ENCODE data around the gene SLC20A1.
"Not testable (repeated sequence)": the region's sequence is repeated elsewhere in the genome, so short reads cannot be mapped to it uniquely, and the experiment has no call there.

The SLC20A1 gene

DNA sequence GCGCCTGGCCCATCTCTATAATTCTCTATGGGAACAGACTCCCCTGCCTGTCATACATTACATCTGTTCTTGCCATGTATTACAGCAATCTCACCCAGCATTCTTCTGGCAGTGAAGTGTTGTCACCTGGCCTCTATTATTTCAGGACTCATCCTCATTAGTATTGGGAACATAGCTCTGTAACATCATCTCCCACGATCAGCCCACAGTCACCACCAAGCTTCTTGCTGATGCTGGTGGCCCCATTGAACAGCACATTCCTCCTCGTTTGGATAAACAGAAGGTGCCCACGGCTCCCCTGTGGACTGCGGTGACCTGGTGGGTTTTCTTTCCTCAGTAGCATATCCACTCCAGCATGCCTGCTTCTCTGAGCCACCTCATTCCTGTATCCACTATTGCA is 39.8 kb upstream of the SLC20A1 start:
- H3K4me3 ChIP-seq (ENCODE audit: low read length in 2 of 2) = no peak overlapping the region

DNA sequence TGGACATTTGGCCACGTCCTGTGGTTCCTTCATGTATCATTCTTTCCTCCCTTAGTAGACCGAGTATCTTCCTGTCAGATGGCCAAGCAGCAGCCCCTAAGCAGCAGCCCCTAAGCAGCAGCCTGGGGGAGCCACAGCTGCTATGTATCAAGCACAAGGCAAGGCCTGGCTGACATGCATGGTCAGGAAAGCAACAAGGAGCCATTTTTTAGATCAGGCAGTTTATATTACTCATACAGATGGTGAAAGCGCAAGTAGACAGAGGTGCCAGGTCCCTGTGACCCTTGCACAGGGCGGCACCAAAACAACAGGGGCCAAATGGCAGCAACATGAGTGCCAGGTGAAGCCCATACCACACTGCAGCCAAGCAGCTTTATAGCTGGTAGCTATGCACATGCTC is 39.2 kb upstream of the SLC20A1 start:
- H2BK15ac ChIP-seq (ENCODE audit: low read length) = no peak overlapping the region
- no peak overlapping the region for H3K4me3 ChIP-seq (ENCODE audit: low read length in 2 of 2)
- no peaks in the 10 kb centered on the region for H3K36me3 ChIP-seq (replicated peaks in 1 of 2; ENCODE audit: control insufficient read depth in 2 of 2, insufficient read depth in 2 of 2, low read length in 2 of 2)
- no peaks in the 10 kb centered on the region for H3K9me3 ChIP-seq (replicated peaks in 1 of 2; ENCODE audit: control insufficient read depth in 2 of 2, insufficient read depth in 1 of 2, low read depth in 1 of 2, low read length in 2 of 2)
- H2BK12ac ChIP-seq (ENCODE audit: low read length) = no peak overlapping the region
- H2BK120ac ChIP-seq (ENCODE audit: low read depth, low read length) = no peak overlapping the region
- H3K27ac ChIP-seq (replicated peaks; ENCODE audit: low read length) = no peak overlapping the region
- no peak overlapping the region for H2AFZ ChIP-seq (ENCODE audit: low read length)
- H4K91ac ChIP-seq (ENCODE audit: low read depth, low read length, poor library complexity) = no peak overlapping the region
- no peak overlapping the region for H2AK5ac ChIP-seq (ENCODE audit: low read depth, low read length)
- H3K18ac ChIP-seq (ENCODE audit: low read length) = no peak overlapping the region
- H3K79me1 ChIP-seq (ENCODE audit: low read depth, low read length) = no peaks in the 10 kb centered on the region
- no peak overlapping the region for H3K4ac ChIP-seq (ENCODE audit: low read length)
- no CpG with 5 or more reads among the region's 4 CpGs for WGBS, 2 donors (ENCODE audit: extremely low coverage in 2 of 2, insufficient read length in 2 of 2, insufficient replicate concordance in 1 of 2)
- H3K14ac ChIP-seq (ENCODE audit: low read length) = no peak overlapping the region
- no peak overlapping the region for H3K4me2 ChIP-seq (ENCODE audit: insufficient read depth, low read length, poor library complexity, severe bottlenecking)
- no peak for DNase-seq (ENCODE audit: low spot score)
- H4K8ac ChIP-seq (ENCODE audit: low read depth, low read length) = no peak overlapping the region
- no peak overlapping the region for H3K9ac ChIP-seq (ENCODE audit: low read depth, low read length, poor library complexity)
- no peaks in the 10 kb centered on the region for H3K4me1 ChIP-seq (ENCODE audit: control insufficient read depth in 2 of 2, insufficient read depth in 1 of 2, low read depth in 1 of 2, low read length in 2 of 2)
- no peaks in the 10 kb centered on the region for H3K27me3 ChIP-seq (ENCODE audit: control insufficient read depth in 3 of 3, insufficient read depth in 3 of 3, low read depth in 1 of 3, low read length in 3 of 3)
- H3K23ac ChIP-seq (ENCODE audit: low read depth, low read length, poor library complexity) = no peak overlapping the region
- H2BK5ac ChIP-seq (ENCODE audit: low read length) = no peak overlapping the region

More for the DNA sequence above, 39.8 kb upstream of the SLC20A1 start:
- no peak overlapping the region for H2BK12ac ChIP-seq (ENCODE audit: low read length)
- no peak overlapping the region for H2BK15ac ChIP-seq (ENCODE audit: low read length)
- no peaks in the 10 kb centered on the region for H3K9me3 ChIP-seq (replicated peaks in 1 of 2; ENCODE audit: control insufficient read depth in 2 of 2, insufficient read depth in 1 of 2, low read depth in 1 of 2, low read length in 2 of 2)
- no peak overlapping the region for H3K18ac ChIP-seq (ENCODE audit: low read length)
- H4K8ac ChIP-seq (ENCODE audit: low read depth, low read length) = no peak overlapping the region
- H3K23ac ChIP-seq (ENCODE audit: low read depth, low read length, poor library complexity) = no peak overlapping the region
- DNase-seq (ENCODE audit: low spot score) = no peak
- no peak overlapping the region for H2BK120ac ChIP-seq (ENCODE audit: low read depth, low read length)
- no peak overlapping the region for H3K14ac ChIP-seq (ENCODE audit: low read length)
- no peaks in the 10 kb centered on the region for H3K27me3 ChIP-seq (ENCODE audit: control insufficient read depth in 3 of 3, insufficient read depth in 3 of 3, low read depth in 1 of 3, low read length in 3 of 3)
- WGBS, 2 donors (ENCODE audit: extremely low coverage in 2 of 2, insufficient read length in 2 of 2, insufficient replicate concordance in 1 of 2) = no CpG with 5 or more reads among the region's 5 CpGs
- H3K4me2 ChIP-seq (ENCODE audit: insufficient read depth, low read length, poor library complexity, severe bottlenecking) = no peak overlapping the region
- H3K27ac ChIP-seq (replicated peaks; ENCODE audit: low read length) = no peak overlapping the region
- no peak overlapping the region for H3K9ac ChIP-seq (ENCODE audit: low read depth, low read length, poor library complexity)
- no peak overlapping the region for H3K4ac ChIP-seq (ENCODE audit: low read length)
- H3K4me1 ChIP-seq (ENCODE audit: control insufficient read depth in 2 of 2, insufficient read depth in 1 of 2, low read depth in 1 of 2, low read length in 2 of 2) = no peaks in the 10 kb centered on the region
- no peak overlapping the region for H2AFZ ChIP-seq (ENCODE audit: low read length)
- H3K79me1 ChIP-seq (ENCODE audit: low read depth, low read length) = no peaks in the 10 kb centered on the region
- H2AK5ac ChIP-seq (ENCODE audit: low read depth, low read length) = no peak overlapping the region
- H4K91ac ChIP-seq (ENCODE audit: low read depth, low read length, poor library complexity) = no peak overlapping the region
- no peak overlapping the region for H2BK5ac ChIP-seq (ENCODE audit: low read length)
- H3K36me3 ChIP-seq (replicated peaks in 1 of 2; ENCODE audit: control insufficient read depth in 2 of 2, insufficient read depth in 2 of 2, low read length in 2 of 2) = no peaks in the 10 kb centered on the region

DNA sequence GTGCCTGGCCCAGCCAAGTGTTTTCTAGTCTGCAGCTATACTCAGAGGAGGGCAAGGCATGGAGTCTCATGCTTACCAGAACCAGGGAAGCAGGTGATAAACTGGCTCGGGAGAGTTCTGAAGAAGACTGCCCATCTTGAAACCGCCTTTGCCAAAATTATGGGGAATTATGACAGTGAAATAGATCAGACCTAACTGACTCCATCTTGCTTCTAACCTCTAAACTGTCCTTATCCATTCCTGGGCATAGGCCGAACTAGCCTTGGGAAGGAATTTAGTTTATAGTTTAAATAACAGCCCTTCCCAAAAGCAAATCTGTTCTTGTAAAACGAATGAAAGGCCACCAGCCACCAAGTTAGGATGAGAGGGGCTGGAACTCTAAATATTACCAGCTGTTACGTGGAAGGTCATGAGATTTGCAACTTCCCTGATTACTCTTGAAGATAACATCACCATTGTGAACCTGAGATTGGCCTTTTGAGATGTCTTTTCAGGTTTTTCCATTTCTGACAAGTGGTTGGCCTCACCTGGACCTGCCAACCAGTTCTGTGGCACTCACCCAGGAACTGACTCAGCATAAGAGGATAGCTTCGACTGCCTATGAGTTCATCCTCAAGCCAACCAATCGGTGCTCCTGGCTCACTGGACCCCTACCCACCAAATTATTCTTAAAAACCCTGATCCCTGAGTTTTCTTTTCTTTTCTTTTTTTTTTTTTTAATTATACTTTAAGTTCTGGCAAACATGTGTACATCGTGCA is 37.9 kb upstream of the SLC20A1 start:
- Histone ChIP-seq H3K14ac (ENCODE audit: low read length) (no peak overlapping the region), H3K27ac (replicated peaks; ENCODE audit: low read length) (no peak overlapping the region), H2BK120ac (ENCODE audit: low read depth, low read length) (no peak overlapping the region), H3K18ac (ENCODE audit: low read length) (no peak overlapping the region), H3K79me1 (ENCODE audit: low read depth, low read length) (no peaks in the 10 kb centered on the region), H2BK5ac (ENCODE audit: low read length) (no peak overlapping the region), H2AK5ac (ENCODE audit: low read depth, low read length) (no peak overlapping the region), H2AFZ (ENCODE audit: low read length) (no peak overlapping the region), H3K36me3 (replicated peaks in 1 of 2; ENCODE audit: control insufficient read depth in 2 of 2, insufficient read depth in 2 of 2, low read length in 2 of 2) (no peaks in the 10 kb centered on the region), H3K9me3 (replicated peaks in 1 of 2; ENCODE audit: control insufficient read depth in 2 of 2, insufficient read depth in 1 of 2, low read depth in 1 of 2, low read length in 2 of 2) (no peaks in the 10 kb centered on the region), H3K4me3 (ENCODE audit: low read length in 2 of 2) (no peak overlapping the region), H4K8ac (ENCODE audit: low read depth, low read length) (no peak overlapping the region), H3K9ac (ENCODE audit: low read depth, low read length, poor library complexity) (no peak overlapping the region), H3K27me3 (ENCODE audit: control insufficient read depth in 3 of 3, insufficient read depth in 3 of 3, low read depth in 1 of 3, low read length in 3 of 3) (no peaks in the 10 kb centered on the region), H2BK15ac (ENCODE audit: low read length) (no peak overlapping the region), H3K4me2 (ENCODE audit: insufficient read depth, low read length, poor library complexity, severe bottlenecking) (no peak overlapping the region), H2BK12ac (ENCODE audit: low read length) (no peak overlapping the region), H3K4ac (ENCODE audit: low read length) (no peak overlapping the region), H3K23ac (ENCODE audit: low read depth, low read length, poor library complexity) (no peak overlapping the region), H4K91ac (ENCODE audit: low read depth, low read length, poor library complexity) (no peak overlapping the region), H3K4me1 (ENCODE audit: control insufficient read depth in 2 of 2, insufficient read depth in 1 of 2, low read depth in 1 of 2, low read length in 2 of 2) (no peaks in the 10 kb centered on the region)
- no CpG with 5 or more reads among the region's 8 CpGs for WGBS, 2 donors (ENCODE audit: extremely low coverage in 2 of 2, insufficient read length in 2 of 2, insufficient replicate concordance in 1 of 2)
- DNase-seq (ENCODE audit: low spot score) = no peak

DNA sequence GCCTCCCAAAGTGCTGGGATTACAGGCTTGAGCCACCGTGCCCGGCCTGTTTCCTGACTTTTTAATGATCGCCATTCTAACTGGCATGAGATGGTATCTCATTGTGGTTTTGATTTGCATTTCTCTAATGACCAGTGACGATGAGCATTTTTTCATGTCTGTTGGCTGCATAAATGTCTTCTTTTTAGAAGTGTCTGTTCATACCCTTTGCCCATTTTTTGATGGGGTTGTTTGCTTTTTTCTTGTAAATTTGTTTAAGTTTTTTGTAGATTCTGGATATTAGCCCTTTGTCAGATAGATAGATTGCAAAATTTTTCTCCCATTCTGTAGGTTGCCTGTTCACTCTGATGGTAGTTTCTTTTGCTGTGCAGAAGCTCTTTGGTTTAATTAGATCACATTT is 36.4 kb upstream of the SLC20A1 start:
- not testable (repeated sequence) for H3K9ac ChIP-seq (ENCODE audit: low read depth, low read length, poor library complexity); H2BK120ac ChIP-seq (ENCODE audit: low read depth, low read length); H2BK5ac ChIP-seq (ENCODE audit: low read length); H3K4me3 ChIP-seq (ENCODE audit: low read length in 2 of 2); H4K91ac ChIP-seq (ENCODE audit: low read depth, low read length, poor library complexity); H3K18ac ChIP-seq (ENCODE audit: low read length); H3K27me3 ChIP-seq (ENCODE audit: control insufficient read depth in 3 of 3, insufficient read depth in 3 of 3, low read depth in 1 of 3, low read length in 3 of 3); H2AK5ac ChIP-seq (ENCODE audit: low read depth, low read length); H3K36me3 ChIP-seq (replicated peaks in 1 of 2; ENCODE audit: control insufficient read depth in 2 of 2, insufficient read depth in 2 of 2, low read length in 2 of 2); H3K4me2 ChIP-seq (ENCODE audit: insufficient read depth, low read length, poor library complexity, severe bottlenecking); DNase-seq (ENCODE audit: low spot score); H3K27ac ChIP-seq (replicated peaks; ENCODE audit: low read length); H3K4ac ChIP-seq (ENCODE audit: low read length); H3K9me3 ChIP-seq (replicated peaks in 1 of 2; ENCODE audit: control insufficient read depth in 2 of 2, insufficient read depth in 1 of 2, low read depth in 1 of 2, low read length in 2 of 2); H3K79me1 ChIP-seq (ENCODE audit: low read depth, low read length); H2AFZ ChIP-seq (ENCODE audit: low read length); H3K23ac ChIP-seq (ENCODE audit: low read depth, low read length, poor library complexity); H2BK12ac ChIP-seq (ENCODE audit: low read length); H3K4me1 ChIP-seq (ENCODE audit: control insufficient read depth in 2 of 2, insufficient read depth in 1 of 2, low read depth in 1 of 2, low read length in 2 of 2); H4K8ac ChIP-seq (ENCODE audit: low read depth, low read length); H2BK15ac ChIP-seq (ENCODE audit: low read length); H3K14ac ChIP-seq (ENCODE audit: low read length)
- no CpG with 5 or more reads among the region's 4 CpGs for WGBS, 2 donors (ENCODE audit: extremely low coverage in 2 of 2, insufficient read length in 2 of 2, insufficient replicate concordance in 1 of 2)

Measured in neuronal stem cell (in vitro differentiated cells).